Measurements from ENCODE around the gene SERPINE3. TPM values are rescaled to one million over a fixed set of nuclear protein-coding genes. Genes with fewer than 3 reads are reported as not detected.

The SERPINE3 gene
- total and polyA plus RNA-seq, 8 donors = 0.55 TPM; not detected in 7

DNA sequence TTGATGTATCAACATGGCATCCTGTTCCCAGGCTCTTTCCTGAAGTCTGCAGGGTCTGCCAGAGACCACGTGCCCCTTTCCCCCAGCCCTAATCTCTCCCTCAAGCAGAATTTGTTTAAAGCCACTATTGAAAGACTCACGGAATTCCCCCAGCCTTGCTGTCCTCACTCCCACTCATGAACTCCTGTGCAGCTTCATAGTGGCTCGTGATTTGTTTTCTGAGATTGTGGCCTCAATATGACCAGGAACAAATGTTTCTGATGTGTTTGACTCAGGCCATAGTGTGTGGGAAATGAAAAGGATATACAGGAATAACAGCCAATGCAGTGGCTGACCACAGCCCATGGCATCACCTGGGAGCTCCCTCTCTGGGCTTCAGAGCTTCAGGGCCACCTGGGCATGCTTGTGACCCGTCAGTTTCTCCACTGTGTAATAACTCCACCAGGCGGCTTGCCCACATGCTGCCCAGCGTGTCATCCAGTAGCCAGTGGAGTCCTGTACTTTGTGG, 8.1 kb upstream of the SERPINE3 start:
- no peaks in the 10 kb centered on the region for H3K4me1 ChIP-seq
- no peaks in the 10 kb centered on the region for H3K36me3 ChIP-seq
- no peak overlapping the region for H3K27ac ChIP-seq
- H3K4me3 ChIP-seq = no peak overlapping the region
- TF ChIP-seq, protein P1, sequence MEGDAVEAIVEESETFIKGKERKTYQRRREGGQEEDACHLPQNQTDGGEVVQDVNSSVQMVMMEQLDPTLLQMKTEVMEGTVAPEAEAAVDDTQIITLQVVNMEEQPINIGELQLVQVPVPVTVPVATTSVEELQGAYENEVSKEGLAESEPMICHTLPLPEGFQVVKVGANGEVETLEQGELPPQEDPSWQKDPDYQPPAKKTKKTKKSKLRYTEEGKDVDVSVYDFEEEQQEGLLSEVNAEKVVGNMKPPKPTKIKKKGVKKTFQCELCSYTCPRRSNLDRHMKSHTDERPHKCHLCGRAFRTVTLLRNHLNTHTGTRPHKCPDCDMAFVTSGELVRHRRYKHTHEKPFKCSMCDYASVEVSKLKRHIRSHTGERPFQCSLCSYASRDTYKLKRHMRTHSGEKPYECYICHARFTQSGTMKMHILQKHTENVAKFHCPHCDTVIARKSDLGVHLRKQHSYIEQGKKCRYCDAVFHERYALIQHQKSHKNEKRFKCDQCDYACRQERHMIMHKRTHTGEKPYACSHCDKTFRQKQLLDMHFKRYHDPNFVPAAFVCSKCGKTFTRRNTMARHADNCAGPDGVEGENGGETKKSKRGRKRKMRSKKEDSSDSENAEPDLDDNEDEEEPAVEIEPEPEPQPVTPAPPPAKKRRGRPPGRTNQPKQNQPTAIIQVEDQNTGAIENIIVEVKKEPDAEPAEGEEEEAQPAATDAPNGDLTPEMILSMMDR (IDR thresholded peaks at IDR 0.05) = no peak
- TF ChIP-seq POLR2AphosphoS5 (IDR thresholded peaks at IDR 0.05) = no peak
- TF ChIP-seq EP300 (IDR thresholded peaks at IDR 0.05) = no peak
- intact Hi-C loops (cut with DNase I; ENCODE audit: low total_unique reads) = no loop called here
- no peak for DNase-seq
- H3K27me3 ChIP-seq = no peaks in the 10 kb centered on the region
- WGBS, 5 donors = 67 to 77% (median 69%) methylated on average over 6 of the region's 6 CpGs
- no peaks in the 10 kb centered on the region for H3K9me3 ChIP-seq

DNA sequence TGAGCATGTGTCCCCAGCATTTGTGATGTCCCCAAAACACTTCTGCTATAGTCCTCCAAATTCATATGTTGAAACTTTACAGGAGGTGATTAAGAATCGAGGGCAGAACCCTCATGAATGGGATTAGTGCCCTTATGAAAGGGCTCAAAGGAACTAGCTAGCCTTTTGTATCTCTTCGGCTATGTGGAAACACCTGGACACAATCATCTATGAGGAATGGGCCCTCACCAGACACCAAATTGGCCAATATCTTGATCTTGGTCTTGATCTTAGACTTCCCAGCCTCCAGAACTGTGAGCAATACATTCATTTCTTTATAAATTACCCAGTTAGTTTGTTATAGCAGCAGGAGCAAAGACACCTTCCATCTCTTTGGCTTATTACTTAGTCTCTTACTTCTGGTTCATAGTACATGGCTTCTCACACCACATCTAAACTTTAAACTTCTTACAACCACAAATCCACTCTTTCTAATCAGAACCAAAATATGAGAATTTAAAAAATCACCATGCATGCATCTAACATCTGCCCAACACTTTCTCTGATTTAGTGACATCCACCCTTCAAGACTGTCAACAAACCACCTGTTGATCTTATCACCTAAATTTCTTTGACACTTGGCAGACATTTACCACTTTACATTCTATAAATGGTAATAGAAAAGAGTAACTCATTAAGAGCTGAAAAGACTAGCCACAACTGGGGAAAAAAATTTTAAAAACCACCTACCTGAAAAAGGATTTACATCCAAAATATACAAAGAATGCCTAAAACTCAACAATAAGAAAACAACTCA, 6.7 kb upstream of the SERPINE3 start:
- no peaks in the 10 kb centered on the region for H3K36me3 ChIP-seq
- intact Hi-C loops (cut with DNase I; ENCODE audit: low total_unique reads) = no loop called here
- no peaks in the 10 kb centered on the region for H3K9me3 ChIP-seq
- H3K27me3 ChIP-seq = no peaks in the 10 kb centered on the region
- WGBS, 5 donors = 73 to 87% (median 83%) methylated on average over 2 of the region's 2 CpGs
- no peak for TF ChIP-seq POLR2AphosphoS5 (IDR thresholded peaks at IDR 0.05)
- no peak for TF ChIP-seq POLR2A (IDR thresholded peaks at IDR 0.05)
- TF ChIP-seq EP300 (IDR thresholded peaks at IDR 0.05) = no peak
- TF ChIP-seq, protein P1 (IDR thresholded peaks at IDR 0.05) = no peak
- H3K27ac ChIP-seq = no peak overlapping the region
- no peaks in the 10 kb centered on the region for H3K4me1 ChIP-seq
- H3K4me3 ChIP-seq = no peak overlapping the region
- no peak for DNase-seq

DNA sequence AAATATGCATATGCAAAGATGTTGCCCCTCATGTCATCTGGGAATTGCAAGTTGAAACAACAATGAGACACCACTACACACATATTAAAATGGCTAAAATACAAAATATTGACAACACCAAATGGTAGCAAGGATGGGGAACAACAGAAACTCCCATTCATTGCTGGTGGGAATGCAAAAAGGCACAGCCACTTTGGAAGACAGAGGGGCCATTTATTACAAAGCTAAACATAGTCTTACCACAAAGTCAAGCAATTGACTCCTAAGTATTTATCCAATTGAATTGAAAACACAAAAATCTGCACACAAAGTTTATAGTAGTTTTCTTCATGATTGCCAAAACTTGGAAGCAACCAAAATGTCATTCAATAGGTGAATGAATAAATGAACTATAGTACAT, 6.1 kb upstream of the SERPINE3 start:
- no peaks in the 10 kb centered on the region for H3K4me1 ChIP-seq
- H3K9me3 ChIP-seq = no peaks in the 10 kb centered on the region
- intact Hi-C loops (cut with DNase I; ENCODE audit: low total_unique reads) = no loop called here
- TF ChIP-seq EP300 (IDR thresholded peaks at IDR 0.05) (no peak), POLR2AphosphoS5 (IDR thresholded peaks at IDR 0.05) (no peak), POLR2A (IDR thresholded peaks at IDR 0.05) (no peak)
- TF ChIP-seq, protein P1 (IDR thresholded peaks at IDR 0.05) = no peak
- no peaks in the 10 kb centered on the region for H3K36me3 ChIP-seq
- H3K27ac ChIP-seq = no peak overlapping the region
- no peak for DNase-seq
- no peak overlapping the region for H3K4me3 ChIP-seq
- H3K27me3 ChIP-seq = no peaks in the 10 kb centered on the region

DNA sequence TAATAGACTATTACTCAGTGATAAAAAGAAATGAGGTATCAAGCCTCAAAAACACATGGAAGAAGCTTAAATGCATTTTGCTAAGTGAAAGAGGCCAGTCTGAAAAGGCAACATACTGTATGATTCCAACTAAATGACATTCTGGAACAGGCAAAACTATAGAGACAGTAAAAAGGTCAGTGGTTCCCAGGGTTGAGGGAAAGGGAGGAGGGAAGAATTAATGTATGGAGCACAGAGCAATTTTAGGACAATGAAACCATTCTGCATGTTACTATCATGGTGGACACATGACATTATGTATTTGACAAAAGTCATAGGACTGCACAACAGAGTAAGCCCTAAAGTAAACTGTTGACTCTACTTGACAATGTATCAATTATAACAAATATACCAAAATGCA, 5.7 kb upstream of the SERPINE3 start:
- Histone ChIP-seq H3K27ac (no peak overlapping the region), H3K27me3 (no peaks in the 10 kb centered on the region), H3K4me1 (no peaks in the 10 kb centered on the region), H3K4me3 (no peak overlapping the region), H3K9me3 (no peaks in the 10 kb centered on the region), H3K36me3 (no peaks in the 10 kb centered on the region)
- TF ChIP-seq POLR2A (IDR thresholded peaks at IDR 0.05) (no peak), EP300 (IDR thresholded peaks at IDR 0.05) (no peak), POLR2AphosphoS5 (IDR thresholded peaks at IDR 0.05) (no peak)
- TF ChIP-seq, protein P1 (IDR thresholded peaks at IDR 0.05) = no peak
- intact Hi-C loops (cut with DNase I; ENCODE audit: low total_unique reads) = no loop called here
- no peak for DNase-seq
